ENCODE data around the gene CEACAM19. TPM values are rescaled to one million over a fixed set of nuclear protein-coding genes. Genes with fewer than 3 reads are reported as not detected.

CEACAM19 gene
- total RNA-seq, 1 experiment from 2014 or later, result 3.5 TPM

GRCh38 chr19:44640518-44640917, 30.8 kb upstream of the CEACAM19 start:
- Mint-ChIP-seq H3K27me3 (ENCODE audit: low read depth) (peaks cover 23% of the 10 kb centered on the region), H3K4me3 (no peak overlapping the region), H3K4me1 (peaks cover 7 to 8% of the 10 kb centered on the region in 2 experiments; a peak in 3 of 4 replicates), H3K27ac (no peak overlapping the region), H3K36me3 (ENCODE audit: insufficient read depth in 1 of 3, low read depth in 3 of 3) (peaks cover 0 to under 1% (median 0%) of the 10 kb centered on the region in 3 experiments; a peak in 1 of 7 replicates), H3K9me3 (no peaks in the 10 kb centered on the region)
- H3K9ac ChIP-seq (ENCODE audit: extremely low read depth, insufficient read length, low read length), result no peak overlapping the region
- H4K20me1 ChIP-seq (ENCODE audit: control insufficient read depth, insufficient read depth, insufficient read length), result no peaks in the 10 kb centered on the region
- H2BK20ac ChIP-seq (ENCODE audit: low read depth, low read length, poor library complexity, severe bottlenecking), result no peak overlapping the region
- H4K5ac ChIP-seq (ENCODE audit: insufficient read length, low read depth, low read length), result no peak overlapping the region
- H2BK5ac ChIP-seq (ENCODE audit: insufficient read length, low read length), result no peak overlapping the region
- no peak overlapping the region for H2BK120ac ChIP-seq (ENCODE audit: low read depth, low read length, poor library complexity, severe bottlenecking)
- H4K91ac ChIP-seq (ENCODE audit: insufficient read length, low read depth, low read length), result no peak overlapping the region
- H3K4ac ChIP-seq (ENCODE audit: low read depth, low read length), result no peak overlapping the region
- DNase-seq, result no peak
- no peaks in the 10 kb centered on the region; the same call in 1 of the 2 replicates for H3K27me3 ChIP-seq (ENCODE audit: insufficient read depth, low read length)
- WGBS (ENCODE audit: extremely low coverage, insufficient read length, low lambda C conversion rate), result no CpG with 5 or more reads among the region's 3 CpGs
- TF ChIP-seq CTCF (conservative IDR thresholded peaks at IDR 0.05), result no peak
- no peak overlapping the region for H3K23ac ChIP-seq (ENCODE audit: insufficient read length, low read depth, low read length)
- no peak overlapping the region for H3K56ac ChIP-seq (ENCODE audit: insufficient read length, low read depth, low read length)
- no peak overlapping the region for H3K27ac ChIP-seq (ENCODE audit: insufficient read length, low read depth, low read length)
- H3K23me2 ChIP-seq (ENCODE audit: insufficient read length, low read depth, low read length, poor library complexity, severe bottlenecking), result no peaks in the 10 kb centered on the region
- no peak overlapping the region for H2BK15ac ChIP-seq (ENCODE audit: low read depth, low read length)
- no peak overlapping the region for H4K8ac ChIP-seq (replicated peaks; ENCODE audit: insufficient read length, low read depth, low read length)
- H3K18ac ChIP-seq (ENCODE audit: insufficient read length, low read depth, low read length), result no peak overlapping the region
- H3T11ph ChIP-seq (ENCODE audit: low read length), result no peak overlapping the region
- H3K79me1 ChIP-seq (ENCODE audit: insufficient read depth, low read depth, low read length, poor library complexity, severe bottlenecking), result no peaks in the 10 kb centered on the region
- no peak overlapping the region for H2AK5ac ChIP-seq (ENCODE audit: insufficient read length, low read length)
- H2BK12ac ChIP-seq (ENCODE audit: insufficient read length, low read depth, low read length), result no peak overlapping the region
- no peak overlapping the region for H3K14ac ChIP-seq (ENCODE audit: insufficient read depth, low read length)
- H3K79me2 ChIP-seq (ENCODE audit: insufficient read depth, low read length), result no peaks in the 10 kb centered on the region
- no peaks in the 10 kb centered on the region for H3K4me1 ChIP-seq (ENCODE audit: insufficient read depth, low read length)
- H3K4me2 ChIP-seq (ENCODE audit: insufficient read depth, insufficient read length, low read length), result no peak overlapping the region
- H3K9me3 ChIP-seq (ENCODE audit: control insufficient read depth, low read depth, low read length), result no peaks in the 10 kb centered on the region
- no peak overlapping the region for H2AFZ ChIP-seq (ENCODE audit: low read length)
